Stimulated activated naive CD8-positive, alpha-beta T cell treated with anti-CD3 and anti-CD28 coated beads, Interleukin-15, amount 100 ng/mL, for 72 hours (primary cell): ENCODE data around the gene UVRAG.
A peak's percentile ranks its signal among the peaks of the same experiment; 100 is the strongest.

Source experiments
- ATAC-seq: fragments of 150-1000 bp; cut with Tn5 transposase; 2 replicates; pipeline ENCODE4 v1.10.0; 2021; ENCODE audit warnings: mild to moderate bottlenecking, moderate library complexity
- DNase-seq, 2 donors: peaks; one replicate each; pipeline ENCODE4 v3.0.0; 2021 to 2022
- H3K27ac Mint-ChIP-seq, 2 donors: one replicate each; pipeline ENCODE4 v1.8.0; 2022; ENCODE audit warnings: mild to moderate bottlenecking in 2 of 2, mixed read lengths in 2 of 2, moderate library complexity in 2 of 2
- H3K27me3 Mint-ChIP-seq: one replicate; pipeline ENCODE4 v1.8.0; 2022; ENCODE audit warnings: mixed read lengths
- H3K4me1 Mint-ChIP-seq: one replicate; pipeline ENCODE4 v1.8.0; 2022; ENCODE audit warnings: mild to moderate bottlenecking, mixed read lengths
- H3K4me3 Mint-ChIP-seq, 2 donors: one replicate each; pipeline ENCODE4 v1.8.0; 2022; ENCODE audit warnings: mild to moderate bottlenecking in 2 of 2, mixed read lengths in 2 of 2, moderate library complexity in 1 of 2
- H3K9me3 Mint-ChIP-seq, 2 donors: one replicate each; pipeline ENCODE4 v1.8.0; 2022; ENCODE audit warnings: mixed read lengths in 2 of 2

Gene UVRAG

DNA sequence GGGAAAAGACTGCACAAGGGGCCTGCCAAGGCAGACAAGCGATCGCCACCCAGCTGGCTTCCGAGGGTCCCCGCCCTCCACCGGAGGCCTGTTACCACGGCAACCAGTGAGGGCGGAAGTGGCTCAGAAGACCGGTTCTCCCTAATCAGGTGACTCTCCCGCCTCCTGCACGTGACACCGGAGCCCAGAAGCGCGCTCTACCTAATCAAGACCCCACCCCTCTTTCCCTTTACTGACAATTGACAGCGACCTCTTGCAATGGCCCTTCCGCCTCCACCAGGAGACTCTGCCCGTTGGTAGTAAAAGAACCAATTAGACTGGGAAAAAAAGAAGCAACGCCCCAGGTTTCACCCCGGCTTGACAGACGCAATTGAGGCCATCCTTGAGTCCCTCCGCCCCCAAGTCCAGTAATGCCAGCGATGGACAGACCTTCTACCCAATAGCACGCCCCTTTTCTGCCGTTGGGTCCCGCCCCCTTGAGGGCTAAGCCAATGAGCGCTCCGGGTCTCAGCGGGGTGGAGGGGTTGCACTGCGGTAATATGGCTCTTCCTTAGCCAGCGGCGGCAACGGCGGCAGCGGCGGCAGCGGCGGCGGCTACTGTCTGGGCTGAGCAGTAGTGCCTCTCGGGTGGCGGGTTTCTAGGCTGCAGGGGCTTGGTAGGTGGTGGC, at the start of gene UVRAG:
Gene UVRAG (plus strand): TSS at position 534 of the 668 bp plus-strand sequence. CDS start 198 bp downstream, outside the sequence.
- DNase-seq (peak; percentile 99), ATAC-seq (peak; percentile 94)
- no peaks in the 10 kb centered on the region for H3K27me3 Mint-ChIP-seq
- no peak within 1 kb of the TSS for H3K4me3 Mint-ChIP-seq
- peak within 1 kb of the TSS in 1 of 2 donors; percentile 95 for H3K27ac Mint-ChIP-seq
- H3K4me1 Mint-ChIP-seq = peaks cover 14% of the 10 kb centered on the region
- H3K9me3 Mint-ChIP-seq = no peaks in the 10 kb centered on the region

DNA sequence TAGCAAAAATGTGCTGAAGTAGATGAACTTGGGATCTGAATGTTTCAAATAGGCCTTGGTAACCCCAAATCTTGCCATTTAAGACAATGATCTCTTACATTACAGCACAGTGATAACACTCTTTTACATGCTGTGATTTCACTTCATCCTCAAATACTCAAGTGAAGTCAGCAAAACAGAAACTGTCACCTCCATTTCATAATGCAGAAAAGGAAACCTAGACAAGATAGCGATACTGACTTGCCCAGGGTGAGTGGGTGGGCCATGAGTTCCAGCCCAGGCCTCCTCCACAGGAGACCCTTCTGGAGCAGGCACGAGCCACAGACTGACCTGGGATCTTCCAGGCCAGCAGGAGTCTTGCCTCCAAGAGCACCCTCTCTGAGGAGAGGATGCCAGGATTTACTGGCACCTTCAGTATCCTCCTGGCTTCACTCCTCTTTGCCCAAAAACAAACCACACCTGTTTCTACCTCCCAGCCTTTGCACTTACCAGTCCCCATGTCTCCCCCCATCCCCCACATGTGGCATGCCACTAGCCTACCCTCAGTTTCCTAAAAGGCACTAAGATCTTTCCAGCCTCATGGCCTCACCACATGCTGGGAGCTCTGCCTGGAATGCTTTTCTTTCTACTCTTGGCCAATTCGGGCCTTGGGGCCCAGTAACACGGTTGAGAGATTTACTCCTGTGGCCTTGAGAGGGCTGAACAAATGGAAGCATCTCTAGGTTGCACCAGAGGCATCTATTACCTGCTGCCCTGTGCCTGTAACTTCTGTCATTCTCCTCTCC, 48.4 kb upstream of the UVRAG start:
- DNase-seq = no peak
- H3K9me3 Mint-ChIP-seq = no peaks in the 10 kb centered on the region
- no peak overlapping the region for H3K4me3 Mint-ChIP-seq
- ATAC-seq = no peak
- peaks cover 32% of the 10 kb centered on the region for H3K27me3 Mint-ChIP-seq
- peaks cover 28% of the 10 kb centered on the region for H3K4me1 Mint-ChIP-seq
- no peak overlapping the region for H3K27ac Mint-ChIP-seq

- H3K27ac Mint-ChIP-seq = no peak overlapping the region
- H3K9me3 Mint-ChIP-seq = no peaks in the 10 kb centered on the region
- peaks cover 32% of the 10 kb centered on the region for H3K27me3 Mint-ChIP-seq
- no peak for DNase-seq
- no peak overlapping the region for H3K4me3 Mint-ChIP-seq
- no peak for ATAC-seq
- peaks cover 28% of the 10 kb centered on the region for H3K4me1 Mint-ChIP-seq
These were observed 47.8 kb upstream of the UVRAG start for GRCh38 chr11:75767228-75767572.

DNA sequence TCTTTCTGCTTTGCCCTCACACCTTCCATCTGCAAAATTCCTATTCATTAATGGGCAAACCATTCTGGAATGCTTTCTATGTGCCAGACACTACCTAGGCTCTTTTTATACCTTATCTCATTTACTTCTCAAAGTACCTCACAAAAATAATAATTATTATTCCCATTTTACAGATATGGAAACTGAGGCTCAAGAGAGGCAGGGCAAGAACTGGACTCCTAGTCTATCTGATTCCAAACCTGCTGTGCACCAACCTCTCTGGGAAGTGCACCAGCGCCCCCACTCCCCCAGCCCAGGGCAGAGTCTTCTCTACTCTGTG, 47.3 kb upstream of the UVRAG start:
- H3K27me3 Mint-ChIP-seq = peaks cover 32% of the 10 kb centered on the region
- peak overlapping the region in 1 of 2 donors; percentile 83 for H3K4me3 Mint-ChIP-seq
- peaks cover 28% of the 10 kb centered on the region for H3K4me1 Mint-ChIP-seq
- H3K27ac Mint-ChIP-seq = peak overlapping the region in 1 of 2 donors; percentile 98
- H3K9me3 Mint-ChIP-seq = no peaks in the 10 kb centered on the region
- DNase-seq (no peak), ATAC-seq (no peak)

- Mint-ChIP-seq H3K9me3 (no peaks in the 10 kb centered on the region), H3K4me1 (peaks cover 29% of the 10 kb centered on the region), H3K27me3 (peaks cover 32% of the 10 kb centered on the region), H3K4me3 (peak within 1 kb of the TSS; percentile 75 to 83), H3K27ac (peak within 1 kb of the TSS; percentile 92 to 98)
- ATAC-seq = peak; percentile 90
- peak; percentile 75 to 80 for DNase-seq
These were observed 46.7 kb upstream of the UVRAG start, which contains the start of gene DGAT2 for GRCh38 chr11:75768112-75768908. DGAT2 (plus strand) TSS chr11:75768778; CDS start chr11:75768992, 214 bp downstream.

- ATAC-seq = peak; percentile 3
- DNase-seq = no peak
- H3K27me3 Mint-ChIP-seq = peaks cover 32% of the 10 kb centered on the region
These were observed 45.9 kb upstream of the UVRAG start for GRCh38 chr11:75768909-75769771.

GRCh38 chr11:75770102-75770501, 44.9 kb upstream of the UVRAG start:
- Mint-ChIP-seq H3K9me3 (no peaks in the 10 kb centered on the region), H3K4me1 (peaks cover 37% of the 10 kb centered on the region), H3K27ac (no peak overlapping the region), H3K4me3 (no peak overlapping the region), H3K27me3 (peaks cover 32% of the 10 kb centered on the region)
- no peak for ATAC-seq
- no peak for DNase-seq

More at GRCh38 chr11:75768909-75769771, 45.9 kb upstream of the UVRAG start:
- Mint-ChIP-seq H3K4me3 (peak overlapping the region; percentile 73 to 75), H3K9me3 (no peaks in the 10 kb centered on the region), H3K4me1 (peaks cover 37% of the 10 kb centered on the region), H3K27ac (no peak overlapping the region)

DNA sequence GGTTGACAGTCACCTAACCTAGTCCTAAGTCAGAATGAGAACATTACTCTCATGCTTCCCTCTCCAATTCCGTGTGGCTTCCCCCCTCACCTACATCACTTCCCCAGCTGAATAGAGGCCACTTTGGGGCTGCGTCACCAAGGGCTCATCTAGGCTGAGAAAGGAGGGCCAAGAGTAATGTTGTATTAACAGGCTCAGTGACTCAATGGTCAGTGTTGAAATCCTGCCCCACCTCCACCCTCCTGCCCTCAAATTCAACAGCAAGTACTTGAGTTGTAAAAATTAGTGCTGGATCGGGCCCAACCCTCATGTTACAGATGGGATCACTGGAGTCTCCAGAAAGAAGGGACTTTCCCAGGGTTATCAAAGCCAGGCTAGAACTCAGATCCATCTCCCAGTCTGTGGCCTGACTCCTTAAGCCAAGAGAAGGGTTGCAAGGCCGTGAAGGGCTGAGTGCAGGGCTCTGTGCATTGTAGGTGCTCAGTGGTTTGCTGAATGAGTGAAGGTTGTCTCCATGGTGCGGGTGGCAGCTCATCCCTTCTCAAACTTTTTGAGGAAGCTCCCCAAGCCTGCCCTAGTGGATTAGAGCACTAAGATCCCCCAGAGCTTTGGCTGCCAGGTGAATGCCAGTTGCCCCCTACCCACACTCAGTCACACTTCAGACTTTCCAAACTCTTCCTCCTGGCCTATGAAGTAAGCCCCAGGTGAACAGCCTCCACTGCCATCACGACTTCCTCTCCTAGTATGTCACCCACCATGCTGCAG, 43.2 kb upstream of the UVRAG start:
- Mint-ChIP-seq H3K4me3 (no peak overlapping the region), H3K27ac (no peak overlapping the region), H3K27me3 (peaks cover 32% of the 10 kb centered on the region), H3K4me1 (peaks cover 34% of the 10 kb centered on the region), H3K9me3 (no peaks in the 10 kb centered on the region)
- DNase-seq = no peak
- ATAC-seq = no peak

GRCh38 chr11:75773595-75774353, 41.2 kb upstream of the UVRAG start:
- H3K9me3 Mint-ChIP-seq = no peaks in the 10 kb centered on the region
- H3K4me3 Mint-ChIP-seq = no peak overlapping the region

GRCh38 chr11:75775056-75775455, 40.0 kb upstream of the UVRAG start:
- ATAC-seq (no peak), DNase-seq (no peak)
- H3K9me3 Mint-ChIP-seq = no peaks in the 10 kb centered on the region
- H3K4me3 Mint-ChIP-seq = no peak overlapping the region
- no peak overlapping the region for H3K27ac Mint-ChIP-seq
- peaks cover 26% of the 10 kb centered on the region for H3K4me1 Mint-ChIP-seq
- H3K27me3 Mint-ChIP-seq = peaks cover 13% of the 10 kb centered on the region

More at GRCh38 chr11:75773595-75774353, 41.2 kb upstream of the UVRAG start:
- DNase-seq (peak in 1 of 2 donors; percentile 40), ATAC-seq (peak; percentile 84)
- Mint-ChIP-seq H3K4me1 (peaks cover 32% of the 10 kb centered on the region), H3K27ac (peak overlapping the region in 1 of 2 donors; percentile 86), H3K27me3 (peaks cover 24% of the 10 kb centered on the region)

DNA sequence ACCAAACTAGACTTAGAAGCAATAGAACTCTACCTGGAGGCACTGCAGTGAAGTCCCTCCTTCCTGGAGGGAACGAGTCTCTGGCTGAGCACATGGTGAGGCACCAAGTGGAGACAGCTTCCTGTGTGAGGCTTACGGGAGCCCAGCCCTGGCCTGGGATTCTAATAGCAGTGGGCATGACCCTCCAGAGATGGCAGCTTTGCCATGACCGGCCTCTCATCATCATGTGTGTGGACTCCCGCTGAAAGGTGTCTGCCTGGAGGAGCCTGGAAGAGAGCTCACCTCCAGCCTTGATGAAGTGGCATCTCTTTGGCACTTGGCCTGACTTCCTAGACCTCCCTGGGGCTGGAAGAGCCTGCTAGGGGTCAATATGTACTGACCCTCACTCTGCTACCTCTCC, 38.5 kb upstream of the UVRAG start:
- DNase-seq = no peak
- Mint-ChIP-seq H3K4me1 (peaks cover 26% of the 10 kb centered on the region), H3K27me3 (no peaks in the 10 kb centered on the region), H3K27ac (no peak overlapping the region), H3K4me3 (no peak overlapping the region), H3K9me3 (no peaks in the 10 kb centered on the region)
- no peak for ATAC-seq

- Mint-ChIP-seq H3K4me3 (no peak overlapping the region), H3K4me1 (peaks cover 26% of the 10 kb centered on the region), H3K27me3 (no peaks in the 10 kb centered on the region), H3K9me3 (no peaks in the 10 kb centered on the region), H3K27ac (peak overlapping the region in 1 of 2 donors; percentile 86)
- ATAC-seq (peak; percentile 59), DNase-seq (no peak)
These were observed 37.4 kb upstream of the UVRAG start for GRCh38 chr11:75777461-75778110.

- Mint-ChIP-seq H3K27me3 (no peaks in the 10 kb centered on the region), H3K27ac (no peak overlapping the region), H3K9me3 (no peaks in the 10 kb centered on the region), H3K4me3 (no peak overlapping the region), H3K4me1 (peaks cover 18% of the 10 kb centered on the region)
- no peak for ATAC-seq
- no peak for DNase-seq
These were observed 36.0 kb upstream of the UVRAG start for GRCh38 chr11:75778962-75779361.
